HEK293 (cell line): ENCODE measurements around the gene DDIAS.

ENCODE experiments used
- CTCF ChIA-PET: fragments of 350-600 bp; formaldehyde crosslinking; extraction: SDS; loops from one replicate; lab custom pipeline; 2021; ENCODE audit warnings: antibody characterized with exemption; lab: Yijun Ruan, JAX
- POLR2A ChIA-PET: fragments of 300-600 bp; formaldehyde crosslinking; extraction: SDS; loops from one replicate; lab custom pipeline; 2020; ENCODE audit warnings: antibody characterized with exemption, inconsistent platforms; lab: Yijun Ruan, JAX
- H3K27ac ChIP-seq: fragments of 200-500 bp; sonication (Bioruptor generic); 2 replicates; pipeline ENCODE4 v1.5.1; 2014; ENCODE audit warnings: low read depth, low read length, control low read depth, inconsistent platforms; ENCODE audit errors: extremely low read depth
- H3K36me3 ChIP-seq, 2 experiments: fragments of 200-500 bp in 1 of 2; sonication (Bioruptor generic) in 1 of 2; 1 replicate in 1 of 2; 2 replicates in 1 of 2; pipeline ENCODE4 v1.5.1; 2014 to 2017; ENCODE audit warnings: inconsistent platforms in 2 of 2, low read length in 2 of 2; ENCODE audit not compliant: control insufficient read depth in 2 of 2, insufficient read depth in 1 of 2
- H3K4me1 ChIP-seq: fragments of 200-500 bp; sonication (Bioruptor generic); 2 replicates; pipeline ENCODE4 v1.5.1; 2014; ENCODE audit warnings: mild to moderate bottlenecking, low read length, inconsistent platforms; ENCODE audit not compliant: control insufficient read depth, insufficient read depth
- H3K4me3 ChIP-seq: 2 replicates; pipeline ENCODE4 v1.5.1; 2011; ENCODE audit warnings: low read depth, mild to moderate bottlenecking, control low read depth, low read length, moderate library complexity
- H3K9me3 ChIP-seq: fragments of 200-500 bp; sonication (Bioruptor generic); 2 replicates; pipeline ENCODE4 v1.5.1; 2014; ENCODE audit warnings: low read depth, low read length, inconsistent platforms; ENCODE audit not compliant: control insufficient read depth, insufficient read depth
- KLF1 ChIP-seq: fragments of 450-650 bp; formaldehyde crosslinking; IDR thresholded peaks from 2 replicates; pipeline ENCODE4 v1.5.1; 2016; ENCODE audit warnings: missing biosample characterization, missing genetic modification characterization
- ZBTB8A ChIP-seq: fragments of 450-650 bp; formaldehyde crosslinking; IDR thresholded peaks from 2 replicates; pipeline ENCODE4 v1.5.1; 2016; ENCODE audit warnings: missing biosample characterization, missing genetic modification characterization
- ZNF121 ChIP-seq: fragments of 450-650 bp; formaldehyde crosslinking; IDR thresholded peaks from 2 replicates; pipeline ENCODE4 v1.5.1; 2016; ENCODE audit warnings: missing biosample characterization, missing genetic modification characterization
- ZNF16 ChIP-seq: fragments of 450-650 bp; formaldehyde crosslinking; IDR thresholded peaks from 2 replicates; pipeline ENCODE4 v1.5.1; 2016; ENCODE audit warnings: low read depth, missing biosample characterization, missing genetic modification characterization
- ZNF239 ChIP-seq: fragments of 450-650 bp; formaldehyde crosslinking; IDR thresholded peaks from 2 replicates; pipeline ENCODE4 v1.5.1; 2016; ENCODE audit warnings: missing biosample characterization, missing genetic modification characterization
- ZNF274 ChIP-seq, 2 experiments: fragments of 200-500 bp in 1 of 2; fragments of 450-650 bp in 1 of 2; sonication (Bioruptor generic) in 1 of 2; formaldehyde crosslinking in 1 of 2; IDR thresholded peaks; 2 replicates each; pipeline versions ENCODE4 v1.5.1 to v1.6.1; 2014 to 2016; ENCODE audit warnings: borderline replicate concordance in 1 of 2, inconsistent platforms in 1 of 2, low read length in 1 of 2, missing biosample characterization in 1 of 2, missing genetic modification characterization in 1 of 2
- ZNF335 ChIP-seq: fragments of 450-650 bp; formaldehyde crosslinking; conservative IDR thresholded peaks from 2 replicates; pipeline ENCODE4 v1.5.1; 2016; ENCODE audit warnings: missing biosample characterization, missing genetic modification characterization
- ZNF510 ChIP-seq: fragments of 450-650 bp; formaldehyde crosslinking; IDR thresholded peaks from 2 replicates; pipeline ENCODE4 v1.5.1; 2018; ENCODE audit warnings: mild to moderate bottlenecking, missing genetic modification characterization, missing biosample characterization; ENCODE audit not compliant: insufficient replicate concordance
- ZNF548 ChIP-seq: fragments of 450-650 bp; formaldehyde crosslinking; IDR thresholded peaks from 2 replicates; pipeline ENCODE4 v1.5.1; 2016; ENCODE audit warnings: missing biosample characterization, missing genetic modification characterization
- ZNF660 ChIP-seq: fragments of 450-650 bp; IDR thresholded peaks from 2 replicates; pipeline ENCODE4 v1.5.1; 2018; ENCODE audit warnings: missing biosample characterization, mild to moderate bottlenecking, missing genetic modification characterization
- ZNF768 ChIP-seq: fragments of 450-650 bp; formaldehyde crosslinking; IDR thresholded peaks from 2 replicates; pipeline ENCODE4 v1.5.1; 2018; ENCODE audit warnings: missing biosample characterization, mild to moderate bottlenecking, missing genetic modification characterization
- ZNF776 ChIP-seq: fragments of 450-650 bp; formaldehyde crosslinking; IDR thresholded peaks from 2 replicates; pipeline ENCODE4 v1.5.0; 2017; ENCODE audit warnings: missing biosample characterization, missing genetic modification characterization, borderline replicate concordance
- ZSCAN23 ChIP-seq: fragments of 450-650 bp; formaldehyde crosslinking; IDR thresholded peaks from 2 replicates; pipeline ENCODE4 v1.5.1; 2016; ENCODE audit warnings: missing biosample characterization, missing genetic modification characterization
- ZSCAN30 ChIP-seq: fragments of 450-650 bp; IDR thresholded peaks from 2 replicates; pipeline ENCODE4 v1.5.1; 2018; ENCODE audit warnings: missing biosample characterization, mild to moderate bottlenecking, missing genetic modification characterization, moderate library complexity
- TF ChIP-seq, protein P1 (sequence below): fragments of 450-650 bp; formaldehyde crosslinking; IDR thresholded peaks from 2 replicates; pipeline ENCODE4 v1.5.1; 2017; ENCODE audit warnings: missing biosample characterization, missing genetic modification characterization
- TF ChIP-seq, protein P2 (sequence below): IDR thresholded peaks from 2 replicates; pipeline ENCODE4 v1.6.1; 2011; ENCODE audit warnings: mild to moderate bottlenecking, low read depth, low read length, borderline replicate concordance
- TF ChIP-seq, protein P3 (sequence below): fragments of 450-650 bp; formaldehyde crosslinking; IDR thresholded peaks from 2 replicates; pipeline ENCODE4 v1.5.1; 2016; ENCODE audit warnings: missing biosample characterization, missing genetic modification characterization

DDIAS gene

DNA sequence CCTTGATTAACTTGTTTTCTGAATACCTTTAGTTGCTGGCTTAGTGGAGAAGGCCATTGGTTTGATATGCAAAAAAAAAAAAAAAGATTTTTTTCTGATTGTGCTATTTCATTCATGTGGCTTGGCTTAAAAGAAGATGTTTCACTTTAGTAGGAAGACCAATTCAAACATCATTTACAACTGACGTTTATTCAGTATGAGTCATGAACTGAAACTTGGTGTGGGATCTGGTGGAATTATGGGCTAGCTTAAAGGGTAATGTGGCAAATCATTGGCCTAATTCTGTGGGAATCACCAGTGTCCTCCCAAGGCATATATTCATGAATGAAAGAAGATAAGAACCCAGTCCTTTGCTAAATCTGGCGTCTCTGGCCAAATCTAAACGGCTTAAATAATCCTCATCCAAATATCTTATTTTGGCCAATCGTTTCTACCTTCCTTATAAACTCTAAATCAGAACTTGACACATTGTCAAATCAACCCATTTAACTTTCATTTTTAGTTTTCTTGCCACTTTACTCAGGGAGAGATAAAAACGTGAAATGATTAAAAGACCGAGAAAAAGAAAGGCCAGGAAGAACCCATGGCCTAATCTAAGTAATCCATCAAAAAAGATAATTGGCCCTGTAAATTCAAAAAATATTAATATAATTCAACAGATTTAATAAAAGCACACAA, 77.0 kb downstream of the DDIAS start:
- ChIA-PET POLR2A (no interaction called here), CTCF (no interaction called here)
- Histone ChIP-seq H3K4me3 (no peak overlapping the region), H3K4me1 (no peaks in the 10 kb centered on the region), H3K9me3 (no peaks in the 10 kb centered on the region), H3K27ac (no peak overlapping the region), H3K36me3 (no peaks in the 10 kb centered on the region)
- TF ChIP-seq ZBTB8A (tag by site-specific recombination) (no peak), ZNF274 (IDR thresholded peaks at IDR 0.05; ENCODE audit: low read length) (no peak), ZNF274 (tag by site-specific recombination; IDR thresholded peaks at IDR 0.05; ENCODE audit: borderline replicate concordance) (no peak), ZNF548 (no peak), ZSCAN30 (no peak), KLF1 (no peak), ZNF239 (no peak), ZNF121 (no peak), ZNF660 (tag by site-specific recombination) (no peak)
- TF ChIP-seq, protein P1, sequence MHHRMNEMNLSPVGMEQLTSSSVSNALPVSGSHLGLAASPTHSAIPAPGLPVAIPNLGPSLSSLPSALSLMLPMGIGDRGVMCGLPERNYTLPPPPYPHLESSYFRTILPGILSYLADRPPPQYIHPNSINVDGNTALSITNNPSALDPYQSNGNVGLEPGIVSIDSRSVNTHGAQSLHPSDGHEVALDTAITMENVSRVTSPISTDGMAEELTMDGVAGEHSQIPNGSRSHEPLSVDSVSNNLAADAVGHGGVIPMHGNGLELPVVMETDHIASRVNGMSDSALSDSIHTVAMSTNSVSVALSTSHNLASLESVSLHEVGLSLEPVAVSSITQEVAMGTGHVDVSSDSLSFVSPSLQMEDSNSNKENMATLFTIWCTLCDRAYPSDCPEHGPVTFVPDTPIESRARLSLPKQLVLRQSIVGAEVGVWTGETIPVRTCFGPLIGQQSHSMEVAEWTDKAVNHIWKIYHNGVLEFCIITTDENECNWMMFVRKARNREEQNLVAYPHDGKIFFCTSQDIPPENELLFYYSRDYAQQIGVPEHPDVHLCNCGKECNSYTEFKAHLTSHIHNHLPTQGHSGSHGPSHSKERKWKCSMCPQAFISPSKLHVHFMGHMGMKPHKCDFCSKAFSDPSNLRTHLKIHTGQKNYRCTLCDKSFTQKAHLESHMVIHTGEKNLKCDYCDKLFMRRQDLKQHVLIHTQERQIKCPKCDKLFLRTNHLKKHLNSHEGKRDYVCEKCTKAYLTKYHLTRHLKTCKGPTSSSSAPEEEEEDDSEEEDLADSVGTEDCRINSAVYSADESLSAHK (tag by site-specific recombination): no peak
- TF ChIP-seq, protein P2, sequence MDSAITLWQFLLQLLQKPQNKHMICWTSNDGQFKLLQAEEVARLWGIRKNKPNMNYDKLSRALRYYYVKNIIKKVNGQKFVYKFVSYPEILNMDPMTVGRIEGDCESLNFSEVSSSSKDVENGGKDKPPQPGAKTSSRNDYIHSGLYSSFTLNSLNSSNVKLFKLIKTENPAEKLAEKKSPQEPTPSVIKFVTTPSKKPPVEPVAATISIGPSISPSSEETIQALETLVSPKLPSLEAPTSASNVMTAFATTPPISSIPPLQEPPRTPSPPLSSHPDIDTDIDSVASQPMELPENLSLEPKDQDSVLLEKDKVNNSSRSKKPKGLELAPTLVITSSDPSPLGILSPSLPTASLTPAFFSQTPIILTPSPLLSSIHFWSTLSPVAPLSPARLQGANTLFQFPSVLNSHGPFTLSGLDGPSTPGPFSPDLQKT: no peak
- TF ChIP-seq, protein P3, sequence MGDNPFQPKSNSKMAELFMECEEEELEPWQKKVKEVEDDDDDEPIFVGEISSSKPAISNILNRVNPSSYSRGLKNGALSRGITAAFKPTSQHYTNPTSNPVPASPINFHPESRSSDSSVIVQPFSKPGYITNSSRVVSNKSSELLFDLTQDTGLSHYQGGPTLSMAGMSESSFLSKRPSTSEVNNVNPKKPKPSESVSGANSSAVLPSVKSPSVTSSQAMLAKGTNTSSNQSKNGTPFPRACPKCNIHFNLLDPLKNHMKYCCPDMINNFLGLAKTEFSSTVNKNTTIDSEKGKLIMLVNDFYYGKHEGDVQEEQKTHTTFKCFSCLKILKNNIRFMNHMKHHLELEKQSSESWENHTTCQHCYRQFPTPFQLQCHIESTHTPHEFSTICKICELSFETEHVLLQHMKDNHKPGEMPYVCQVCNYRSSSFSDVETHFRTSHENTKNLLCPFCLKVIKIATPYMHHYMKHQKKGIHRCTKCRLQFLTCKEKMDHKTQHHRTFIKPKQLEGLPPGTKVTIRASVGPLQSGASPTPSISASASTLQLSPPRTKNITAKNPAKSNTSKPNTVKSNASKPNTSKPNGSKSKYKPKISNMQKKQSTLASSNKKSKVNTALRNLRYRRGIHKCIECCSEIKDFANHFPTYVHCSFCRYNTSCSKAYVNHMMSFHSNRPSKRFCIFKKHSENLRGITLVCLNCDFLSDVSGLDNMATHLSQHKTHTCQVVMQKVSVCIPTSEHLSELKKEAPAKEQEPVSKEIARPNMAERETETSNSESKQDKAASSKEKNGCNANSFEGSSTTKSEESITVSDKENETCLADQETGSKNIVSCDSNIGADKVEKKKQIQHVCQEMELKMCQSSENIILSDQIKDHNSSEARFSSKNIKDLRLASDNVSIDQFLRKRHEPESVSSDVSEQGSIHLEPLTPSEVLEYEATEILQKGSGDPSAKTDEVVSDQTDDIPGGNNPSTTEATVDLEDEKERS (tag by site-specific recombination): no peak

DNA sequence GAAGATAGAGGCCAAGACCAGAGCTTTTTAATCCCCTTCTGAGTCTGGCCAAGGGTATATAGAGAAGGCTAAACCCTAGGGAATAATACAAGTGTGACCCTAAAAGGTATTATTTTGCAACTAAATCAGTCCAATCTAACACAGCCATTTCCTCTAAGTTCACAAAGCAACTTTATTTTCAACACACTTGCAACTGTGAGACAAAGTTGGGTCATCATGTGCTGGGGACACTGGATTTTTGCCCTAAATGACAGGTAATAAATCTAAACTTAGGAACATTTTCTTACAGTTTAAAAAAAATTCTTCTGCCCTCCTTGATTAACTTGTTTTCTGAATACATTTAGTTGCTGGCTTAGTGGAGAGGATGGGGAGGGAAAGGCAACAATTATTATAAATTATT, 78.3 kb downstream of the DDIAS start:
- peaks cover 0 to 2% of the 10 kb centered on the region in 2 experiments; a peak in 1 of 3 replicates for H3K36me3 ChIP-seq
- TF ChIP-seq ZNF768 (tag by site-specific recombination) (no peak), ZNF510 (tag by site-specific recombination) (no peak), ZNF776 (tag by site-specific recombination) (no peak), ZNF16 (tag by site-specific recombination) (no peak), ZSCAN23 (tag by site-specific recombination) (no peak), ZNF335 (tag by site-specific recombination) (no peak)
- ChIA-PET CTCF (no interaction called here), POLR2A (no interaction called here)
- no peak overlapping the region for H3K4me3 ChIP-seq
- no peak overlapping the region for H3K27ac ChIP-seq
- no peaks in the 10 kb centered on the region for H3K4me1 ChIP-seq
- no peaks in the 10 kb centered on the region for H3K9me3 ChIP-seq
